Measurements from ENCODE around the gene COL7A1.
A peak's percentile ranks its signal among the peaks of the same experiment; 100 is the strongest.

COL7A1 gene

GRCh38 chr3:48567090-48567489, 28.0 kb downstream of the COL7A1 start:
- intact Hi-C loops (cut with DNase I): no loop called here
- DNase-seq: no peak

- intact Hi-C loops (cut with DNase I): no loop called here
- DNase-seq: no peak
Observed at GRCh38 chr3:48566401-48566760, 28.7 kb downstream of the COL7A1 start.

- DNase-seq: no peak
Observed at GRCh38 chr3:48565591-48566400, 29.3 kb downstream of the COL7A1 start.

GRCh38 chr3:48565186-48565585, 29.9 kb downstream of the COL7A1 start:
- no peak for DNase-seq
- intact Hi-C loops (cut with DNase I): no loop called here

More at GRCh38 chr3:48565591-48566400, 29.3 kb downstream of the COL7A1 start:
- intact Hi-C loops (cut with DNase I): no loop called here

GRCh38 chr3:48564667-48565066, 30.5 kb downstream of the COL7A1 start:
- no peak for DNase-seq
- intact Hi-C loops (cut with DNase I): no loop called here

- intact Hi-C loops (cut with DNase I): no loop called here
- DNase-seq: peak in 41 of 42 donors; percentile 40 to 90 (median 71)
Observed at GRCh38 chr3:48564022-48564421, 31.1 kb downstream of the COL7A1 start.

- intact Hi-C loops (cut with DNase I): no loop called here
- DNase-seq: no peak
Observed at GRCh38 chr3:48563382-48563918, 31.7 kb downstream of the COL7A1 start, which contains the start of gene UCN2. Gene UCN2, minus strand, starts transcription at chr3:48563781. Its CDS starts 657 bp downstream, at chr3:48563124.

GRCh38 chr3:48562367-48563095, 32.6 kb downstream of the COL7A1 start:
- DNase-seq: no peak
- intact Hi-C loops (cut with DNase I): no loop called here

- intact Hi-C loops (cut with DNase I): no loop called here
- DNase-seq: peak in 37 of 42 donors; percentile 20 to 75 (median 47)
Observed at GRCh38 chr3:48561045-48561736, 33.9 kb downstream of the COL7A1 start.

GRCh38 chr3:48560648-48561018, 34.5 kb downstream of the COL7A1 start:
- intact Hi-C loops (cut with DNase I): no loop called here
- DNase-seq: peak in 9 of 42 donors; percentile 17 to 55 (median 38)

- peak in 6 of 42 donors; percentile 13 to 38 (median 17) for DNase-seq
- intact Hi-C loops (cut with DNase I): no loop called here
Observed at GRCh38 chr3:48558493-48559134, 36.5 kb downstream of the COL7A1 start.

- peak; percentile 98 to 100 (median 100) for DNase-seq
- intact Hi-C loops (cut with DNase I): no loop called here
Observed at GRCh38 chr3:48556796-48557626, 38.1 kb downstream of the COL7A1 start, which contains the start of gene PFKFB4. Gene PFKFB4, minus strand, starts transcription at chr3:48556803. Its CDS starts 26 bp downstream, at chr3:48556777.

- intact Hi-C loops (cut with DNase I): no loop called here
- DNase-seq: peak in 1 of 42 donors; percentile 44
Observed at GRCh38 chr3:48555949-48556795, 39.0 kb downstream of the COL7A1 start.

- DNase-seq: no peak
- intact Hi-C loops (cut with DNase I): no loop called here
Observed at GRCh38 chr3:48555231-48555948, 39.7 kb downstream of the COL7A1 start.

- DNase-seq: no peak
- intact Hi-C loops (cut with DNase I): no loop called here
Observed at GRCh38 chr3:48553886-48554845, 41.0 kb downstream of the COL7A1 start.

All from head of caudate nucleus (tissue), 42 donors.